Esophagus muscularis mucosa (tissue), 4 donors: Measurements from ENCODE around the gene KLHL30.

Source experiments
- EP300 ChIP-seq: sonication (generic); formaldehyde crosslinking; IDR thresholded peaks from one replicate; pipeline ENCODE4 v1.6.1; 2017; ENCODE audit warnings: antibody characterized with exemption
- POLR2A ChIP-seq: fragments of 450-650 bp; IDR thresholded peaks from one replicate; pipeline ENCODE4 v1.6.1; 2017; ENCODE audit warnings: antibody characterized with exemption, moderate library complexity, mild to moderate bottlenecking, low read depth
- TF ChIP-seq, protein P1 (sequence below), 3 experiments: fragments of 200-600 bp in 2 of 3; fragments of 450-650 bp in 1 of 3; sonication (generic) in 2 of 3; IDR thresholded peaks; one replicate each; pipeline ENCODE4 v1.5.1; 2017 to 2019; ENCODE audit warnings: antibody characterized with exemption in 3 of 3, mild to moderate bottlenecking in 2 of 3, moderate library complexity in 1 of 3

DNA sequence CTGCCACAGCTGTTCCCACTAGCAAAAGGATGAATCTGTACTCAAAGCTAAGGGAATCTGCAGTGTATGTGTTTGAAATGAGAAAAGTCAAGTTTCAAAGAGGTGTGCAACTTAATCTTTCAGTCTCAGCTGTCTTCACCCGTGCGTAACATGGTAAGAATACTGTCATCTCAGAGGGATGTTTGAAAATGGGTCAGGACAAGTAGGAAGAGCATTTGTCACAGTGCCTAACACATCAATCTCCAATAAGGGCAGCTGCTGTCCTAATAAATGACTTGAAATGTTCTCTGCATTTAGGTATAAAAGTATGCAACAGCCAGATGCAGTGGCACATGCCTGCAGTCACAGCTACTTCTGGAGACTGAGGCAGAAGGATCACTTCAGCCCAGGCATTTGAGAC is 52.0 kb downstream of the KLHL30 start:
- TF ChIP-seq, protein P1, sequence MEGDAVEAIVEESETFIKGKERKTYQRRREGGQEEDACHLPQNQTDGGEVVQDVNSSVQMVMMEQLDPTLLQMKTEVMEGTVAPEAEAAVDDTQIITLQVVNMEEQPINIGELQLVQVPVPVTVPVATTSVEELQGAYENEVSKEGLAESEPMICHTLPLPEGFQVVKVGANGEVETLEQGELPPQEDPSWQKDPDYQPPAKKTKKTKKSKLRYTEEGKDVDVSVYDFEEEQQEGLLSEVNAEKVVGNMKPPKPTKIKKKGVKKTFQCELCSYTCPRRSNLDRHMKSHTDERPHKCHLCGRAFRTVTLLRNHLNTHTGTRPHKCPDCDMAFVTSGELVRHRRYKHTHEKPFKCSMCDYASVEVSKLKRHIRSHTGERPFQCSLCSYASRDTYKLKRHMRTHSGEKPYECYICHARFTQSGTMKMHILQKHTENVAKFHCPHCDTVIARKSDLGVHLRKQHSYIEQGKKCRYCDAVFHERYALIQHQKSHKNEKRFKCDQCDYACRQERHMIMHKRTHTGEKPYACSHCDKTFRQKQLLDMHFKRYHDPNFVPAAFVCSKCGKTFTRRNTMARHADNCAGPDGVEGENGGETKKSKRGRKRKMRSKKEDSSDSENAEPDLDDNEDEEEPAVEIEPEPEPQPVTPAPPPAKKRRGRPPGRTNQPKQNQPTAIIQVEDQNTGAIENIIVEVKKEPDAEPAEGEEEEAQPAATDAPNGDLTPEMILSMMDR (IDR thresholded peaks at IDR 0.05): no peak
- TF ChIP-seq POLR2A: no peak
- TF ChIP-seq EP300: no peak
